Upper lobe of right lung (tissue), 1 donor: ENCODE measurements around the gene SCAMP1. TPM values are rescaled to one million over a fixed set of nuclear protein-coding genes. Genes with fewer than 3 reads are reported as not detected.
A peak's percentile ranks its signal among the peaks of the same experiment; 100 is the strongest.

Experiments used
- ATAC-seq: fragments of 200-7000 bp; cut with Tn5 transposase; one replicate; pipeline ENCODE4 v1.9.1; 2020; ENCODE audit warnings: mild to moderate bottlenecking, moderate library complexity
- DNase-seq: peaks from one replicate; pipeline ENCODE4 v3.0.0-alpha.2; 2020
- H3K27ac ChIP-seq: fragments of 200-600 bp; one replicate; pipeline ENCODE4 v1.8.0; 2022
- H3K27me3 ChIP-seq: fragments of 200-600 bp; one replicate; pipeline ENCODE4 v1.8.0; 2022; ENCODE audit warnings: mild to moderate bottlenecking
- H3K36me3 ChIP-seq: fragments of 200-600 bp; one replicate; pipeline ENCODE4 v1.8.0; 2022
- H3K4me1 ChIP-seq: fragments of 200-600 bp; one replicate; pipeline ENCODE4 v1.8.0; 2022
- H3K4me3 ChIP-seq: fragments of 200-600 bp; one replicate; pipeline ENCODE4 v1.8.0; 2022; ENCODE audit warnings: mild to moderate bottlenecking
- H3K9me3 ChIP-seq: fragments of 200-600 bp; one replicate; pipeline ENCODE4 v1.8.0; 2022
- intact Hi-C: fragments of 100-400 bp; cut with DNase I; formaldehyde crosslinking; loops from one replicate; pipeline ENCODE4 v1.11.0; 2022
- total RNA-seq: library from RNA; stranded (reverse); fragmentation: NEBNext Ultra II Directional; extraction: Animal tissue kit (Norgen Biotek cat#: 25700); gene quantifications from one replicate; pipeline ENCODE4 v1.2.1, GENCODE V29; 2021
- TF ChIP-seq, protein P1 (sequence below): fragments of 200-600 bp; IDR thresholded peaks from one replicate; pipeline ENCODE4 v1.8.0; 2022; ENCODE audit warnings: antibody characterized with exemption
- donor health status: DM: no; HTN: yes; CAD: no; lungs with severe emphysema.

Gene SCAMP1
- total RNA-seq, 1 donor from 2014 or later = 35.9 TPM

GRCh38 chr5:78526049-78526525 is 165.7 kb downstream of the SCAMP1 start:
- Histone ChIP-seq H3K27ac (peak overlapping the region; percentile 81), H3K27me3 (no peaks in the 10 kb centered on the region), H3K4me3 (no peak overlapping the region), H3K4me1 (peaks cover 34% of the 10 kb centered on the region), H3K9me3 (no peaks in the 10 kb centered on the region), H3K36me3 (no peaks in the 10 kb centered on the region)
- ATAC-seq = peak; percentile 49
- TF ChIP-seq, protein P1, sequence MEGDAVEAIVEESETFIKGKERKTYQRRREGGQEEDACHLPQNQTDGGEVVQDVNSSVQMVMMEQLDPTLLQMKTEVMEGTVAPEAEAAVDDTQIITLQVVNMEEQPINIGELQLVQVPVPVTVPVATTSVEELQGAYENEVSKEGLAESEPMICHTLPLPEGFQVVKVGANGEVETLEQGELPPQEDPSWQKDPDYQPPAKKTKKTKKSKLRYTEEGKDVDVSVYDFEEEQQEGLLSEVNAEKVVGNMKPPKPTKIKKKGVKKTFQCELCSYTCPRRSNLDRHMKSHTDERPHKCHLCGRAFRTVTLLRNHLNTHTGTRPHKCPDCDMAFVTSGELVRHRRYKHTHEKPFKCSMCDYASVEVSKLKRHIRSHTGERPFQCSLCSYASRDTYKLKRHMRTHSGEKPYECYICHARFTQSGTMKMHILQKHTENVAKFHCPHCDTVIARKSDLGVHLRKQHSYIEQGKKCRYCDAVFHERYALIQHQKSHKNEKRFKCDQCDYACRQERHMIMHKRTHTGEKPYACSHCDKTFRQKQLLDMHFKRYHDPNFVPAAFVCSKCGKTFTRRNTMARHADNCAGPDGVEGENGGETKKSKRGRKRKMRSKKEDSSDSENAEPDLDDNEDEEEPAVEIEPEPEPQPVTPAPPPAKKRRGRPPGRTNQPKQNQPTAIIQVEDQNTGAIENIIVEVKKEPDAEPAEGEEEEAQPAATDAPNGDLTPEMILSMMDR = no peak
- DNase-seq = no peak
- intact Hi-C loops = no loop called here

GRCh38 chr5:78527054-78527859 is 166.8 kb downstream of the SCAMP1 start:
- Histone ChIP-seq H3K27ac (peak overlapping the region; percentile 81), H3K9me3 (no peaks in the 10 kb centered on the region), H3K27me3 (no peaks in the 10 kb centered on the region), H3K4me1 (peaks cover 34% of the 10 kb centered on the region), H3K4me3 (no peak overlapping the region), H3K36me3 (no peaks in the 10 kb centered on the region)
- DNase-seq (no peak), ATAC-seq (peak; percentile 87)
- TF ChIP-seq, protein P1 = no peak
- intact Hi-C loops = no loop called here

DNA sequence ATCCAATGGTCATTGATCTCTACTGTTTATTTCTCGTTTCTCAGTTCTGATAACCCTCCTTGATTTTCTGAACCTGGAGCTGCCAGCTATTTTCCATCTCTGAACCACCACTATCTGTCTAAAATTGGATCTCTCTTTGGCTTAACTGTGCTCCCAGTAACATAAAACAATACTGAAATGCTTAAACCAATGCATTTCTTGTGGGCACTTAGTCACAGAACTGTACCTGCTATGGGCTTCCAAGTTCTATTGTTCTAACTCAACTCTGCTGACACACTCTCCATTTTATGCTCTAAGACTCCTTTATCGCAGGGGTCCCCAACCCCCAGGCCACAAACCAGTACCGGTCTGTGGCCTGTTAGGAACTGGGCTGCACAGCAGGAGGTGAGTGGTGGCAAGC is 167.5 kb downstream of the SCAMP1 start:
- DNase-seq = no peak
- TF ChIP-seq, protein P1 = no peak
- Histone ChIP-seq H3K4me1 (peaks cover 34% of the 10 kb centered on the region), H3K4me3 (no peak overlapping the region), H3K36me3 (no peaks in the 10 kb centered on the region), H3K27me3 (no peaks in the 10 kb centered on the region), H3K9me3 (no peaks in the 10 kb centered on the region), H3K27ac (peak overlapping the region; percentile 81)
- intact Hi-C loops = no loop called here
- ATAC-seq = no peak

Other genes starting within 250 kb of the SCAMP1 start
- gene AP3B1, start 65.9 kb upstream of the SCAMP1 start, total RNA-seq = 32.9 TPM